ENCODE measurements around the gene PHF11. TPM values are rescaled to one million over a fixed set of nuclear protein-coding genes. Genes with fewer than 3 reads are reported as not detected.
A peak's percentile ranks its signal among the peaks of the same experiment; 100 is the strongest.

The PHF11 gene
- total and polyA plus RNA-seq, 2 of the 13 experiments (the other 11 are each of a cell fraction or from before 2014, with no cell fraction given), result 15.8 to 22.0 TPM

GRCh38 chr13:49495783-49496762, at the start of gene PHF11 (continued):
- TF ChIP-seq ZBTB40 (IDR thresholded peaks at IDR 0.05) (no peak), ZBTB40 (CRISPR knock-in tag; IDR thresholded peaks at IDR 0.05) (peak; percentile 33; the same call in 1 of the 2 replicates), RFXAP (CRISPR knock-in tag; IDR thresholded peaks at IDR 0.05; ENCODE audit: borderline replicate concordance) (peak; percentile 4; the same call in 1 of the 2 replicates), ZNF556 (CRISPR knock-in tag; IDR thresholded peaks at IDR 0.05; ENCODE audit: borderline replicate concordance) (no peak), SP140L (CRISPR knock-in tag; IDR thresholded peaks at IDR 0.05; ENCODE audit: borderline replicate concordance) (no peak), ZNF784 (CRISPR knock-in tag; IDR thresholded peaks at IDR 0.05; ENCODE audit: borderline replicate concordance) (no peak), ZNF589 (CRISPR knock-in tag; conservative IDR thresholded peaks at IDR 0.05) (no peak)
- TF ChIP-seq, protein P1, sequence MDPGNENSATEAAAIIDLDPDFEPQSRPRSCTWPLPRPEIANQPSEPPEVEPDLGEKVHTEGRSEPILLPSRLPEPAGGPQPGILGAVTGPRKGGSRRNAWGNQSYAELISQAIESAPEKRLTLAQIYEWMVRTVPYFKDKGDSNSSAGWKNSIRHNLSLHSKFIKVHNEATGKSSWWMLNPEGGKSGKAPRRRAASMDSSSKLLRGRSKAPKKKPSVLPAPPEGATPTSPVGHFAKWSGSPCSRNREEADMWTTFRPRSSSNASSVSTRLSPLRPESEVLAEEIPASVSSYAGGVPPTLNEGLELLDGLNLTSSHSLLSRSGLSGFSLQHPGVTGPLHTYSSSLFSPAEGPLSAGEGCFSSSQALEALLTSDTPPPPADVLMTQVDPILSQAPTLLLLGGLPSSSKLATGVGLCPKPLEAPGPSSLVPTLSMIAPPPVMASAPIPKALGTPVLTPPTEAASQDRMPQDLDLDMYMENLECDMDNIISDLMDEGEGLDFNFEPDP (CRISPR knock-in tag; conservative IDR thresholded peaks at IDR 0.05), result no peak
- TF ChIP-seq, protein P2, sequence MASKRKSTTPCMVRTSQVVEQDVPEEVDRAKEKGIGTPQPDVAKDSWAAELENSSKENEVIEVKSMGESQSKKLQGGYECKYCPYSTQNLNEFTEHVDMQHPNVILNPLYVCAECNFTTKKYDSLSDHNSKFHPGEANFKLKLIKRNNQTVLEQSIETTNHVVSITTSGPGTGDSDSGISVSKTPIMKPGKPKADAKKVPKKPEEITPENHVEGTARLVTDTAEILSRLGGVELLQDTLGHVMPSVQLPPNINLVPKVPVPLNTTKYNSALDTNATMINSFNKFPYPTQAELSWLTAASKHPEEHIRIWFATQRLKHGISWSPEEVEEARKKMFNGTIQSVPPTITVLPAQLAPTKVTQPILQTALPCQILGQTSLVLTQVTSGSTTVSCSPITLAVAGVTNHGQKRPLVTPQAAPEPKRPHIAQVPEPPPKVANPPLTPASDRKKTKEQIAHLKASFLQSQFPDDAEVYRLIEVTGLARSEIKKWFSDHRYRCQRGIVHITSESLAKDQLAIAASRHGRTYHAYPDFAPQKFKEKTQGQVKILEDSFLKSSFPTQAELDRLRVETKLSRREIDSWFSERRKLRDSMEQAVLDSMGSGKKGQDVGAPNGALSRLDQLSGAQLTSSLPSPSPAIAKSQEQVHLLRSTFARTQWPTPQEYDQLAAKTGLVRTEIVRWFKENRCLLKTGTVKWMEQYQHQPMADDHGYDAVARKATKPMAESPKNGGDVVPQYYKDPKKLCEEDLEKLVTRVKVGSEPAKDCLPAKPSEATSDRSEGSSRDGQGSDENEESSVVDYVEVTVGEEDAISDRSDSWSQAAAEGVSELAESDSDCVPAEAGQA (IDR thresholded peaks at IDR 0.05; ENCODE audit: low read depth), result no peak
- TF ChIP-seq, protein P2 (CRISPR knock-in tag; IDR thresholded peaks at IDR 0.05; ENCODE audit: borderline replicate concordance), result no peak

Measured in HepG2 (cell line).